ENCODE data around the gene SIVA1. TPM values are rescaled to one million over a fixed set of nuclear protein-coding genes. Genes with fewer than 3 reads are reported as not detected.

SIVA1 gene
- total RNA-seq, 1 donor from 2014 or later = 96.0 TPM

DNA sequence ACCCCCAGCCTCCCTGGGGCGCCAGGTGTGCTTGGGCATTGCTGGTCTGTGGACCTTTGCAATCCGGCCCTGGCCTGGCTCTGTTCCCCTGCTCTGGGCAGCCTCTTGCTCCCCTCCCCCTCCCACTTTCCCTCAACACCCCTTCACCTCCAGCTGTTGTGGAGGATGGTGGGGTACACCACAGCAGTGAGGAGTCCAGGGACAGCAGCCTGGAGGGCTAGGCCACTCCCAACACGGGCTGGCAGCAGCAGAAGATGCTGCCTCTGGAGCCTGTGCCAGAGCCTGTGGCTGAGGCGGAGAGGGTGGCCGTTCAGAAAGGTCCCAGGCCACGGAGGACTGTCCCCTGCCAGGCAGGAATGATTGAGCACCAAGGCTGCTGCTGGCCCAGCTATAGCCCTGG lies 55.5 kb downstream of the SIVA1 start:
- no peaks in the 10 kb centered on the region for H3K9me3 Mint-ChIP-seq
- intact Hi-C loops (cut with micrococcal nuclease) = no loop called here

More for the DNA sequence above, 55.5 kb downstream of the SIVA1 start:
- no peak for DNase-seq (ENCODE audit: low spot score)
- Mint-ChIP-seq H3K4me1 (ENCODE audit: low read depth) (peaks cover 1% of the 10 kb centered on the region), H3K27ac (no peak overlapping the region), H3K4me3 (ENCODE audit: low read depth) (no peak overlapping the region), H3K36me3 (ENCODE audit: low read depth) (no peaks in the 10 kb centered on the region), H3K27me3 (ENCODE audit: low read depth) (no peaks in the 10 kb centered on the region)

Other genes with a start within 250 kb of the SIVA1 start
- gene C14orf180, start 173.4 kb upstream of the SIVA1 start, total RNA-seq = not detected in 2 replicates
- 0.18 and 0.30 TPM in 2 replicates for gene TMEM179, start 148.4 kb upstream of the SIVA1 start, total RNA-seq
- 93.7 and 93.8 TPM in 2 replicates for gene INF2, start 63.5 kb upstream of the SIVA1 start, total RNA-seq
- 1.1 and 2.4 TPM in 2 replicates for gene ADSS1, start 28.9 kb upstream of the SIVA1 start, total RNA-seq
- gene AKT1, start 42.6 kb downstream of the SIVA1 start, total RNA-seq = 145 TPM in 2 replicates
- gene ZBTB42, start 48.0 kb downstream of the SIVA1 start, total RNA-seq = 5.2 and 5.4 TPM in 2 replicates
- gene CEP170B, start 112.1 kb downstream of the SIVA1 start, total RNA-seq = 8.5 TPM in 2 replicates
- 0.16 and 0.23 TPM in 2 replicates for gene PLD4, start 171.7 kb downstream of the SIVA1 start, total RNA-seq
- 0.02 and 0.07 TPM in 2 replicates for gene AHNAK2, start 225.2 kb downstream of the SIVA1 start, total RNA-seq
- gene CLBA1, start 232.6 kb downstream of the SIVA1 start, total RNA-seq = 0.94 and 1.4 TPM in 2 replicates

Data from activated T-helper 2 cell treated with anti-CD3 and anti-CD28 coated beads, Interferon-gamma antibody, Interleukin-2, Interleukin-4, amounts not matched to agents 10 μg/mL and 5 μg/mL and 100 μg/mL, durations not matched to agents 14 hours and 24 hours and 36 hours (primary cell).